GM18519 (cell line): Measurements from ENCODE around the gene IQCB1.
A peak's percentile ranks its signal among the peaks of the same experiment; 100 is the strongest.
"Not testable (repeated sequence)": the region's sequence is repeated elsewhere in the genome, so short reads cannot be mapped to it uniquely, and the experiment has no call there.

ENCODE experiments used
- ATAC-seq: cut with Tn5 transposase; IDR thresholded peaks from one replicate; pipeline ENCODE4 v1.9.1; 2021; ENCODE audit warnings: mild to moderate bottlenecking, moderate library complexity; ENCODE audit not compliant: unreplicated experiment, low FRiP score

IQCB1 gene

GRCh38 chr3:121817753-121818152, 17.1 kb downstream of the IQCB1 start:
- ATAC-seq = no peak

- peak; percentile 98 for ATAC-seq
Measured at GRCh38 chr3:121809249-121809648, 25.6 kb downstream of the IQCB1 start.

- ATAC-seq = no peak
Measured at GRCh38 chr3:121803771-121804320, 31.0 kb downstream of the IQCB1 start.

- ATAC-seq = no peak
Measured at GRCh38 chr3:121800906-121801305, 34.0 kb downstream of the IQCB1 start.

GRCh38 chr3:121796970-121797369, 37.9 kb downstream of the IQCB1 start:
- ATAC-seq = no peak

GRCh38 chr3:121794264-121794983, 40.4 kb downstream of the IQCB1 start:
- no peak for ATAC-seq

- no peak for ATAC-seq
Measured at GRCh38 chr3:121793078-121793477, 41.8 kb downstream of the IQCB1 start.

GRCh38 chr3:121786485-121786884, 48.4 kb downstream of the IQCB1 start:
- no peak for ATAC-seq

- ATAC-seq = not testable (repeated sequence)
Measured at GRCh38 chr3:121782784-121783183, 52.1 kb downstream of the IQCB1 start.

- no peak for ATAC-seq
Measured at GRCh38 chr3:121781611-121782010, 53.2 kb downstream of the IQCB1 start.

GRCh38 chr3:121775095-121775494, 59.8 kb downstream of the IQCB1 start:
- ATAC-seq = not testable (repeated sequence)

GRCh38 chr3:121769246-121769645, 65.6 kb downstream of the IQCB1 start:
- ATAC-seq = no peak

- no peak for ATAC-seq
Measured at GRCh38 chr3:121768452-121768851, 66.4 kb downstream of the IQCB1 start.

GRCh38 chr3:121759541-121760202, 75.2 kb downstream of the IQCB1 start:
- no peak for ATAC-seq

- no peak for ATAC-seq
Measured at GRCh38 chr3:121758727-121759450, 76.0 kb downstream of the IQCB1 start.

GRCh38 chr3:121757812-121758545, 76.9 kb downstream of the IQCB1 start:
- ATAC-seq = no peak

- no peak for ATAC-seq
Measured at GRCh38 chr3:121757087-121757811, 77.6 kb downstream of the IQCB1 start.

- ATAC-seq = no peak
Measured at GRCh38 chr3:121752772-121753171, 82.1 kb downstream of the IQCB1 start.

GRCh38 chr3:121752261-121752660, 82.6 kb downstream of the IQCB1 start:
- no peak for ATAC-seq

- no peak for ATAC-seq
Measured at GRCh38 chr3:121750087-121750415, 84.8 kb downstream of the IQCB1 start.
